Fibroblast of peridontal ligament (primary cell): ENCODE measurements around the gene WWTR1.

Source experiments
- DNase-seq: peaks from one replicate; pipeline ENCODE4 v3.0.0-alpha.2; 2010; ENCODE audit errors: extremely low read depth

WWTR1 gene

GRCh38 chr3:149655826-149656574 lies 1.8 kb downstream of the WWTR1 start:
- no peak for DNase-seq

- peak; percentile 56 for DNase-seq
Observed at GRCh38 chr3:149654188-149654601, 3.6 kb downstream of the WWTR1 start.

- no peak for DNase-seq
Observed at GRCh38 chr3:149653564-149653963, 4.3 kb downstream of the WWTR1 start.

GRCh38 chr3:149653136-149653535 lies 4.7 kb downstream of the WWTR1 start:
- DNase-seq, result no peak

GRCh38 chr3:149650828-149651227 lies 7.0 kb downstream of the WWTR1 start:
- no peak for DNase-seq

GRCh38 chr3:149648525-149648924 lies 9.3 kb downstream of the WWTR1 start:
- peak; percentile 44 for DNase-seq

GRCh38 chr3:149647812-149648211 lies 10.0 kb downstream of the WWTR1 start:
- DNase-seq, result no peak

GRCh38 chr3:149647285-149647684 lies 10.5 kb downstream of the WWTR1 start:
- DNase-seq, result no peak

- DNase-seq, result peak; percentile 53
Observed at GRCh38 chr3:149646181-149646766, 11.6 kb downstream of the WWTR1 start.

GRCh38 chr3:149643963-149644362 lies 13.9 kb downstream of the WWTR1 start:
- no peak for DNase-seq

- DNase-seq, result no peak
Observed at GRCh38 chr3:149643482-149643798, 14.4 kb downstream of the WWTR1 start.

- DNase-seq, result no peak
Observed at GRCh38 chr3:149640976-149641728, 16.7 kb downstream of the WWTR1 start.

GRCh38 chr3:149639093-149639486 lies 18.7 kb downstream of the WWTR1 start:
- DNase-seq, result no peak

GRCh38 chr3:149638228-149639092 lies 19.4 kb downstream of the WWTR1 start:
- DNase-seq, result peak; percentile 94

GRCh38 chr3:149635396-149635795 lies 22.4 kb downstream of the WWTR1 start:
- DNase-seq, result no peak

GRCh38 chr3:149634573-149634972 lies 23.3 kb downstream of the WWTR1 start:
- DNase-seq, result no peak

- no peak for DNase-seq
Observed at GRCh38 chr3:149634072-149634471, 23.8 kb downstream of the WWTR1 start.

GRCh38 chr3:149632225-149632624 lies 25.6 kb downstream of the WWTR1 start:
- DNase-seq, result no peak

- no peak for DNase-seq
Observed at GRCh38 chr3:149630806-149631205, 27.0 kb downstream of the WWTR1 start.

GRCh38 chr3:149628957-149629670 lies 28.7 kb downstream of the WWTR1 start:
- DNase-seq, result peak; percentile 85

GRCh38 chr3:149626671-149627070 lies 31.2 kb downstream of the WWTR1 start:
- DNase-seq, result no peak
